MCF 10A (cell line): ENCODE data around the gene ZPLD1. TPM values are rescaled to one million over a fixed set of nuclear protein-coding genes. Genes with fewer than 3 reads are reported as not detected.

Experiments used
- BruUV-seq: library from RNA; stranded (reverse); fragments of 400-500 nt; replicated peaks from 2 replicates; lab custom pipeline; 2021; lab: Mats Ljungman, UMichigan
- CTCF ChIA-PET: fragments of 300-600 bp; sonication (Branson Sonifier 250); formaldehyde crosslinking; extraction: SDS; loops from one replicate; lab custom pipeline; 2021; ENCODE audit warnings: antibody characterized with exemption, inconsistent platforms; lab: Yijun Ruan, JAX
- POLR2A ChIA-PET: fragments of 300-600, 350-650 bp; sonication (Branson Sonifier 250); formaldehyde crosslinking; extraction: SDS; loops from one replicate; lab custom pipeline; 2020; ENCODE audit warnings: antibody characterized with exemption, inconsistent platforms; lab: Yijun Ruan, JAX
- DNase-seq: peaks from one replicate; pipeline ENCODE4 v3.0.0-alpha.2; 2018; ENCODE audit not compliant: unreplicated experiment
- H3K27ac Mint-ChIP-seq: one replicate; pipeline ENCODE4 v1.8.0; 2022; ENCODE audit warnings: mild to moderate bottlenecking, low read depth, mixed read lengths; ENCODE audit not compliant: unreplicated experiment
- H3K27me3 Mint-ChIP-seq: one replicate; pipeline ENCODE4 v1.8.0; 2022; ENCODE audit warnings: mixed read lengths; ENCODE audit not compliant: insufficient read depth, unreplicated experiment
- H3K36me3 Mint-ChIP-seq: one replicate; pipeline ENCODE4 v1.8.0; 2022; ENCODE audit warnings: mild to moderate bottlenecking, moderate library complexity, mixed read lengths; ENCODE audit not compliant: insufficient read depth, unreplicated experiment
- H3K4me1 Mint-ChIP-seq: one replicate; pipeline ENCODE4 v1.8.0; 2022; ENCODE audit warnings: mixed read lengths; ENCODE audit not compliant: insufficient read depth, unreplicated experiment
- H3K4me3 Mint-ChIP-seq: one replicate; pipeline ENCODE4 v1.8.0; 2022; ENCODE audit warnings: mild to moderate bottlenecking, moderate library complexity, mixed read lengths; ENCODE audit not compliant: unreplicated experiment
- H3K9me3 Mint-ChIP-seq: one replicate; pipeline ENCODE4 v1.8.0; 2022; ENCODE audit warnings: mixed read lengths; ENCODE audit not compliant: unreplicated experiment
- CTCF ChIP-seq: fragments of 200-600 bp; IDR thresholded peaks from one replicate; pipeline ENCODE4 v1.8.0; 2022; ENCODE audit warnings: antibody characterized with exemption, mild to moderate bottlenecking; ENCODE audit not compliant: unreplicated experiment
- intact Hi-C: fragments of 100-400 bp; cut with micrococcal nuclease; formaldehyde crosslinking; loops from 2 replicates; pipeline ENCODE4 v1.14.1; 2022
- total RNA-seq: library from RNA; stranded (reverse); gene quantifications from 2 replicates; pipeline ENCODE4 v1.2.3, GENCODE V29; 2022

ZPLD1 gene
- total RNA-seq, 1 experiment from 2014 or later = 0.12 TPM

- no peaks in the 10 kb centered on the region for H3K36me3 Mint-ChIP-seq
- H3K27ac Mint-ChIP-seq = no peak overlapping the region
- ChIA-PET CTCF (interaction anchor here (0.7 to 2.4 kb wide), 2 partner anchors 71 to 237 kb away, joined by 4 to 9 read pairs; no protein-coding TSS in a partner anchor), POLR2A (interaction anchor here (0.7 kb wide), 1 partner anchor 208 kb away, joined by 3 read pairs; no protein-coding TSS in a partner anchor)
- H3K27me3 Mint-ChIP-seq = no peaks in the 10 kb centered on the region
- DNase-seq = peak; percentile 20
- peak; percentile 9 for TF ChIP-seq CTCF
- H3K4me3 Mint-ChIP-seq = no peak overlapping the region
- intact Hi-C loops = loop anchor here (2.0 to 10.0 kb wide), 2 partner anchors 71 to 111 kb away; no protein-coding TSS in a partner anchor
- peaks cover 4% of the 10 kb centered on the region for H3K4me1 Mint-ChIP-seq
- no peaks in the 10 kb centered on the region for H3K9me3 Mint-ChIP-seq
- no TSS peak for BruUV-seq
These were observed 31.2 kb downstream of the ZPLD1 start for GRCh38 chr3:102466001-102466400.

- CTCF ChIA-PET = interaction anchor here (0.6 kb wide), 2 partner anchors 59 to 463 kb away, joined by 3 read pairs; no protein-coding TSS in a partner anchor
- intact Hi-C loops = no loop called here
- Mint-ChIP-seq H3K27me3 (no peaks in the 10 kb centered on the region), H3K9me3 (no peaks in the 10 kb centered on the region), H3K27ac (no peak overlapping the region), H3K4me1 (no peaks in the 10 kb centered on the region), H3K36me3 (no peaks in the 10 kb centered on the region), H3K4me3 (no peak overlapping the region)
- no TSS peak for BruUV-seq
- TF ChIP-seq CTCF = no peak
- no peak for DNase-seq
- POLR2A ChIA-PET = interaction anchor here (0.6 kb wide), 1 partner anchor 79 kb away, joined by 4 read pairs; no protein-coding TSS in a partner anchor
These were observed 35.3 kb downstream of the ZPLD1 start for GRCh38 chr3:102470066-102470465.

- BruUV-seq = no TSS peak
- intact Hi-C loops = no loop called here
- ChIA-PET POLR2A (no interaction called here), CTCF (interaction anchor here (0.9 kb wide), 2 partner anchors 23 to 39 kb away, joined by 3 read pairs; no protein-coding TSS in a partner anchor)
- Mint-ChIP-seq H3K4me3 (no peak overlapping the region), H3K36me3 (no peaks in the 10 kb centered on the region), H3K4me1 (no peaks in the 10 kb centered on the region), H3K9me3 (no peaks in the 10 kb centered on the region), H3K27me3 (no peaks in the 10 kb centered on the region), H3K27ac (no peak overlapping the region)
- no peak for TF ChIP-seq CTCF
- DNase-seq = peak; percentile 20
These were observed 36.2 kb downstream of the ZPLD1 start for GRCh38 chr3:102471001-102471400.

GRCh38 chr3:102471491-102471890 is 36.7 kb downstream of the ZPLD1 start:
- ChIA-PET CTCF (interaction anchor here (0.9 kb wide), 2 partner anchors 23 to 38 kb away, joined by 3 read pairs; no protein-coding TSS in a partner anchor), POLR2A (no interaction called here)
- Mint-ChIP-seq H3K4me3 (no peak overlapping the region), H3K9me3 (no peaks in the 10 kb centered on the region), H3K36me3 (no peaks in the 10 kb centered on the region), H3K27me3 (no peaks in the 10 kb centered on the region), H3K27ac (no peak overlapping the region), H3K4me1 (no peaks in the 10 kb centered on the region)
- intact Hi-C loops = no loop called here
- DNase-seq = no peak
- no TSS peak for BruUV-seq
- TF ChIP-seq CTCF = no peak
